ENCODE results near the gene SLC22A1.

GRCh38 chr6:160102399-160102798, 19.2 kb upstream of the SLC22A1 start:
- TF ChIP-seq CTCF (IDR thresholded peaks at IDR 0.05) (no peak), MAX (CRISPR knock-in tag; IDR thresholded peaks at IDR 0.05) (no peak)
- TF ChIP-seq, protein P1, sequence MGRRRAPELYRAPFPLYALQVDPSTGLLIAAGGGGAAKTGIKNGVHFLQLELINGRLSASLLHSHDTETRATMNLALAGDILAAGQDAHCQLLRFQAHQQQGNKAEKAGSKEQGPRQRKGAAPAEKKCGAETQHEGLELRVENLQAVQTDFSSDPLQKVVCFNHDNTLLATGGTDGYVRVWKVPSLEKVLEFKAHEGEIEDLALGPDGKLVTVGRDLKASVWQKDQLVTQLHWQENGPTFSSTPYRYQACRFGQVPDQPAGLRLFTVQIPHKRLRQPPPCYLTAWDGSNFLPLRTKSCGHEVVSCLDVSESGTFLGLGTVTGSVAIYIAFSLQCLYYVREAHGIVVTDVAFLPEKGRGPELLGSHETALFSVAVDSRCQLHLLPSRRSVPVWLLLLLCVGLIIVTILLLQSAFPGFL (CRISPR knock-in tag; IDR thresholded peaks at IDR 0.05; ENCODE audit: borderline replicate concordance), result no peak
